Activated T-cell treated with anti-CD3 and anti-CD28 coated beads, Interleukin-2, amount 50 U/mL, for 4 hours (primary cell): ENCODE results near the gene RCAN2. TPM values are rescaled to one million over a fixed set of nuclear protein-coding genes. Genes with fewer than 3 reads are reported as not detected.
"Not testable (repeated sequence)": the region's sequence is repeated elsewhere in the genome, so short reads cannot be mapped to it uniquely, and the experiment has no call there.

Experiments used
- ATAC-seq, 2 donors: fragments of 200-7000 bp; cut with Tn5 transposase; one replicate each; pipeline ENCODE4 v1.10.0; 2021
- DNase-seq: peaks from one replicate; pipeline ENCODE4 v3.0.0-alpha.2; 2020
- H3K27me3 Mint-ChIP-seq: one replicate; pipeline ENCODE4 v1.8.0; 2021; ENCODE audit warnings: low read depth, mixed read lengths
- H3K36me3 Mint-ChIP-seq: one replicate; pipeline ENCODE4 v1.8.0; 2022; ENCODE audit warnings: mixed read lengths; ENCODE audit not compliant: insufficient read depth
- H3K4me1 Mint-ChIP-seq: one replicate; pipeline ENCODE4 v1.8.0; 2021; ENCODE audit warnings: low read depth, mixed read lengths
- H3K4me3 Mint-ChIP-seq: one replicate; pipeline ENCODE4 v1.8.0; 2021; ENCODE audit warnings: mild to moderate bottlenecking, moderate library complexity, mixed read lengths
- H3K9me3 Mint-ChIP-seq: one replicate; pipeline ENCODE4 v1.8.0; 2021; ENCODE audit warnings: mixed read lengths
- total RNA-seq, 3 donors: library from RNA; stranded (reverse); gene quantifications; one replicate each; pipeline ENCODE4 v1.2.1, GENCODE V29; 2021

The RCAN2 gene
- total RNA-seq, 3 donors from 2014 or later = 0.48 to 1.5 (median 1.1) TPM

- Mint-ChIP-seq H3K36me3 (no peaks in the 10 kb centered on the region), H3K9me3 (no peaks in the 10 kb centered on the region)
- no peak for ATAC-seq
These were observed 95.7 kb downstream of the RCAN2 start for GRCh38 chr6:46395530-46395929.

GRCh38 chr6:46393940-46394337 is 97.3 kb downstream of the RCAN2 start:
- Mint-ChIP-seq H3K4me3 (no peak overlapping the region), H3K4me1 (no peaks in the 10 kb centered on the region), H3K36me3 (no peaks in the 10 kb centered on the region), H3K9me3 (no peaks in the 10 kb centered on the region), H3K27me3 (peaks cover 5% of the 10 kb centered on the region)
- no peak for DNase-seq
- no peak for ATAC-seq

More at GRCh38 chr6:46395530-46395929, 95.7 kb downstream of the RCAN2 start:
- DNase-seq = no peak
- peaks cover 11% of the 10 kb centered on the region for H3K27me3 Mint-ChIP-seq
- H3K4me3 Mint-ChIP-seq = no peak overlapping the region
- H3K4me1 Mint-ChIP-seq = no peaks in the 10 kb centered on the region

DNA sequence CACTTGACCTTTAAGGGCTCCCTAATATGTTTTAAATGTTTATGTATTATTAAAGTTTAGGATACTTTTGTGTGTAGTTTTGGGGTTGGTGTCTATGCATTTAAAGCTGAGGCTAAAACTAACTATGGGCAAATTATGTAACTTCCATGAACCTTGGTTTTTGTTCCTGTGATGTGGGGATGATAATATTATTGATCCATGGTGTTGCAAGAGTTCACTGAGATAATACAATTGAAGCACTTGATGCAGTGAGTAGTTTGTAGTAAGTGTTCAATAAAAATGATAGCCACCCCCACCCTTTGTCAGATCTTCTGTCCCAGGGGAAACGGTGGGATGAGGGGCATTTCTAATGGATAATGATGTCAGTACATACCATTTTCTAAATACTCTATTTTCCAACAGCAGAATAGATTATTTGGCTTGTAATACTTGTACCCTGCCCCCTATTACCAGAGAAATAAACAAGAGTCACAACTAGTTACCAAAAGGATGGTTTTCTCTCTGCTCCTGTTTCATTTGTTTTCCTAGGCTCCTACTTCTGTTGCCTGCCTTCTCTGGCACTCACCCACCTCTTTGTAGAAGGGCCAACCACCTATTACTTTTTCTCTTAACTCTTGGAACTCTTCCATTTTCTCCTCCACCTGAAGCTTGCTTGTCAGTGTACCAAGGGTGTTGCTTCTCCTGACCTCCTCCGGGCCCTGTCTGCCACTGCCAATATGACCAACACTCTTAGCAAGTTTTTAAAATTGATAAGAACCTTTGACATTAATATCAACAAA is 97.9 kb downstream of the RCAN2 start:
- ATAC-seq (no peak), DNase-seq (no peak)
- H3K4me1 Mint-ChIP-seq = no peaks in the 10 kb centered on the region
- H3K4me3 Mint-ChIP-seq = no peak overlapping the region
- no peaks in the 10 kb centered on the region for H3K9me3 Mint-ChIP-seq
- no peaks in the 10 kb centered on the region for H3K36me3 Mint-ChIP-seq
- H3K27me3 Mint-ChIP-seq = peaks cover 2% of the 10 kb centered on the region

DNA sequence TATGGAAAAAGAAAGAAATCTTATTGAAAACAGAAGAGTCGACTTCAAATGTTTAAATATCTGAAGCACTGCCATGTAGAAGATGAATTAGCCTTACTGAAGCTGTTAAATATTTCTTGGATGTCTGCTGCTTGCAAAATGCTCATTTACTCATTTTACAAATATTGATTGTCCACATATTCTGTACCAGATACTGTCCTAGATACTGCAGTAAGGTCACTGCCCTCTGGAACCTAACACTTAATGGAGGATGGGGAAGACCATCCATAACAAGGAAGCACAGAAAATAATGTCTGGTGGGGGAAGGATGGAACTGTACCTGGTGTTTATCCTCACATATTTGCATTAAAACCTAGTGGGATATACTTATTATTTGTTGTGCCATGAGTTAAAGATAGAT is 99.0 kb downstream of the RCAN2 start:
- no peaks in the 10 kb centered on the region for H3K9me3 Mint-ChIP-seq
- H3K4me1 Mint-ChIP-seq = no peaks in the 10 kb centered on the region
- peaks cover 2% of the 10 kb centered on the region for H3K27me3 Mint-ChIP-seq
- ATAC-seq (no peak), DNase-seq (no peak)
- H3K36me3 Mint-ChIP-seq = no peaks in the 10 kb centered on the region
- no peak overlapping the region for H3K4me3 Mint-ChIP-seq

DNA sequence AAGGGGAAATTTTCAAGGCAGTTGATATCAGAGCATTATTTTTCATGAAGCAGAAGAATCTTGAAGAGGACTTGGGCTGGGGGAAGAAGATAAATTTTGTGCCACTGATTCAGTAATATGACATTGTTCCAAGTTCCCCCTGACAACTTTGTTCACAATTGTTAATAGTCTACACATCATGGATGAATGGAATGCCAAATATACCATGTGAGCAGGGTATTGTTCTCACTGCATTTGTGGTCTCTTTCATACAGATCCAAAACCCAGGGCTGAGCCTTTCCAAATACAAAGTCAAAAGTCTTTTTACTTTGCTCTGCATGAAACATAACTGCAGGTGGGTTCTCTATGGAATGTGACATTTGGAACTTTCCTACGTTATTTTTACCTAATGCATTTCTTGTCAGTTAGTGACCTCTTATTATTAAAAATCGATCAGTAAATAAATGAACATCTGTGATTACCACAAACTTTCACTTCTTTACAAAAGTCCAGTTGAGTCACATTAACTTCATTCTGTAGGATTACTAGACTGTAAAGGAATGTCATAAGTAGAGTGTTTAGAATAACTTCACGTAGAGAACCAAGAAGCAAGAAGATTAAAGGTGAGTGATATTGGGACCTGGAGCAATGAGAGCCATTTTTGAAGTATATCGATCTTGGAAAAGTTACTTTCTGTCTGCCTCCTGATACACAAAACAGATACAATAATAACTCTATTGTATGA is 100.9 kb downstream of the RCAN2 start:
- DNase-seq = no peak
- H3K9me3 Mint-ChIP-seq = no peaks in the 10 kb centered on the region
- no peaks in the 10 kb centered on the region for H3K36me3 Mint-ChIP-seq
- H3K27me3 Mint-ChIP-seq = no peaks in the 10 kb centered on the region
- ATAC-seq = no peak
- no peaks in the 10 kb centered on the region for H3K4me1 Mint-ChIP-seq
- no peak overlapping the region for H3K4me3 Mint-ChIP-seq

DNA sequence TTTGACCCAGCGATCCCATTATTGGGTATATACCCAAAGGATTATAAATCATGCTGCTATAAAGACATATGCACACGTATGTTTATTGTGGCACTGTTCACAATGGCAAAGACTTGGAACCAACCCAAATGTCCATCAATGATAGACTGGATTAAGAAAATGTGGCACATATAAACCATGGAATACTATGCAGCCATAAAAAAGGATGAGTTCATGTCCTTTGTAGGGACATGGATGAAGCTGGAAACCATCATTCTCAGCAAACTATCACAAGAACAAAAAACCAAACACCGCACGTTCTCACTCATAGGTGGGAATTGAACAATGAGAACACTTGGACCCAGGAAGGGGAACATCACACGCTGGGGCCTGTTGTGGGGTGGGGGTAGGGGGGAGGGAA is 103.5 kb downstream of the RCAN2 start:
- not testable (repeated sequence) for H3K36me3 Mint-ChIP-seq, H3K4me1 Mint-ChIP-seq, H3K27me3 Mint-ChIP-seq, DNase-seq, H3K9me3 Mint-ChIP-seq, ATAC-seq, H3K4me3 Mint-ChIP-seq

DNA sequence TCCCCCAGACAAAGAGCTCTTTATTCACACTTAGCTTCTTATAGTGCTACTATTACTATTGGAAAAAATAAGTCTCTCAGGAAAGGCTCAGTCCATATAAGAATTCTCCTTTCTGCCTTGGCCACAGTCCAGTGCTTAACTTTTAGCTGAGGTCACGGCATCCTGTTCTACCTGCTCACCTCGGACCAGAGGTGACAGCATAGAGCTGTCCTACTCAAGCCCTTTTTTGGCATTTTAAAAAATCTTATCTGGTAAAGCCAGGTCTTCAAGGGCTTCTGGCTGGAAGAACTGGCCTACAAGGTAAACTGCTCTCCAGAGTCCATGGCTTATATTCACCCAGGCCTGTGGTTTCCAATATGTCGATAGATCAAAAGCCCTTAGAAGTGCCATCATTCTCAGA is 109.7 kb downstream of the RCAN2 start:
- no peaks in the 10 kb centered on the region for H3K36me3 Mint-ChIP-seq
- DNase-seq (no peak), ATAC-seq (no peak)
- no peaks in the 10 kb centered on the region for H3K9me3 Mint-ChIP-seq
- peaks cover 8% of the 10 kb centered on the region for H3K27me3 Mint-ChIP-seq
- no peak overlapping the region for H3K4me3 Mint-ChIP-seq
- H3K4me1 Mint-ChIP-seq = peaks cover 2% of the 10 kb centered on the region

DNA sequence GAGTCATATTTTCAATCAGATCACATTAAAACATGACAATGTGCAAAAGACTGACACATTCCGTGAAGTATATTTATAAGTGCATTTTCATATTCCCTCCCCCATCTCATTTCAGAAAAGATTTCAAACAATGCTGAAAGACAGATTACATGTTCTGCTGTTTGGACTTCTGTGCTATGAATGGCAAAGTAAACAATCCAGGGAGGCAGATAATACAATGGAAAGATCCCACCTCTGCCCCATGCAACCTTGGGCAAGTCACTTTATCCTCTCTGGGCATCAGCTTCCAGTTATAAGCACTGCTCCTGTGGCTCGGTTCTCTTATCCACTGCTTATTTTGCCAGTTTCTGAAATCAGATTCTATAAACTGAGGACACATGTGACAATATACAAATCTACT is 110.2 kb downstream of the RCAN2 start:
- Mint-ChIP-seq H3K36me3 (no peaks in the 10 kb centered on the region), H3K9me3 (no peaks in the 10 kb centered on the region), H3K27me3 (peaks cover 8% of the 10 kb centered on the region), H3K4me1 (peaks cover 2% of the 10 kb centered on the region), H3K4me3 (no peak overlapping the region)
- ATAC-seq (no peak), DNase-seq (no peak)

DNA sequence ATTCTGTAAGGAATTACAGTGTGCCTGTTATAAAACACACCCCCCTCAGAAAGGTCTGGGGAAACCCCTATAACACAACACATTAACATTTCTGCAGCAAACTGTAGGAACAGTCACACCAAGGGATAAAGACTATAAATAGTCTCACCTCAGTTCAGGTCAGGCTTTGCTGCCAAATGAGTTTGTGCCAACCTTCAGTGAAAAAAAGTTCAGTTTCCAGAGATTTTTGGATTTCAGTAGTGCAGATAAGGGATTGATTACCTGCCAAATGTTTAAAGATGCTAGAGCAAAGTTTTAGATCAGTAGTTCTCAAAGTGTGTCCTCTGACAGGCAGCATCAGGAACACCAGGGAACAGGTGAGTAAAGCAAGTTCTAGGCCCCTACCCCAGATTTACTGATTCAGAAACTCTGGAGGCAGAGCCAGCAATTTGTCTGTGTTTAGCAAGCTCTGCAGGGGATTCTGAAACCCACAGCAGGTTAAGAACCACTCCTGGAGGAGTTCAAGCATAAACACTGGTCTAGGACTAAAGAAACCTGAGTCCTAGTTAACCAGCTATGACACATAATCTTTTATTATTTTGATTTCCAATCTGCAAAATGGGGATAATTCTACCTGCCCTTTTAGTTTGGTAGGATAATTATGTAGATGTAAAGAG is 111.0 kb downstream of the RCAN2 start:
- Mint-ChIP-seq H3K27me3 (peaks cover 8% of the 10 kb centered on the region), H3K36me3 (no peaks in the 10 kb centered on the region), H3K4me3 (no peak overlapping the region), H3K9me3 (no peaks in the 10 kb centered on the region), H3K4me1 (peaks cover 2% of the 10 kb centered on the region)
- no peak for DNase-seq
- no peak for ATAC-seq

GRCh38 chr6:46378882-46379416 is 112.3 kb downstream of the RCAN2 start:
- peaks cover 6% of the 10 kb centered on the region for H3K27me3 Mint-ChIP-seq
- H3K36me3 Mint-ChIP-seq = no peaks in the 10 kb centered on the region
- peaks cover 2% of the 10 kb centered on the region for H3K4me1 Mint-ChIP-seq
- H3K4me3 Mint-ChIP-seq = no peak overlapping the region
- DNase-seq (no peak), ATAC-seq (no peak)
- H3K9me3 Mint-ChIP-seq = no peaks in the 10 kb centered on the region

DNA sequence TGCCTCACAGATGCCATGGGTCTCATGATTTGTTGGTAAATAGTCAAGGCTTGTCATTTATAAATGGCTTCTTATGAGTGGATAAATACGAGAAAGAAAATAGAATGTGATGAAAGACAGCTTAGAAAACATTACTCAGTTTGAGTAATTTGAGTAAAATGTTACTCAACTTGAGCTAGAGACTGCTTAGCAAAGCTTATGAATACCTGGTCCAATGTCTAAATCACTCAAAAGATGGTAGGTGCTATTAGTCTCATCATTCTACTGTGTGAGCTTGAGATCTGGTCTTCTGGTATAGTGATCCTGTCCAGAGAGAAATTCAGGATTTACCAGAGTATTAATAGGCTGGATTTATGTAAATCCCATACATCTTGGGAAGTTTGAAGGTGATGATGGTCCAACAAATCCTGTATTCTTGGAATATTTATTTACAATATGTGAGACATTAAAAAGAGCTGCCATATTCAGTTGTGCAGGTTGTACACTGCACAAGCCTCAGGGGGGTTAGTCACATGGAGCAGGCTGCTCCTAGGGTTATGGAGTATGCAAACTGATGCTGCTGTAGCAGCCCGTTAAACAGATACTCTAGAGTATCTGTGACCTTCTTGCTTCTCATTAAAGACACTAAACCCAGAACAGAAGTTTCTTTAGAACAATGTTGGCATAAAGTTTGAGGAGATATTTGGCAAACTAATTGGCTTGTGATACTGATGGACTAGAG is 112.9 kb downstream of the RCAN2 start:
- H3K4me1 Mint-ChIP-seq = peaks cover 2% of the 10 kb centered on the region
- DNase-seq (no peak), ATAC-seq (no peak)
- H3K36me3 Mint-ChIP-seq = no peaks in the 10 kb centered on the region
- no peaks in the 10 kb centered on the region for H3K9me3 Mint-ChIP-seq
- H3K27me3 Mint-ChIP-seq = peaks cover 3% of the 10 kb centered on the region
- H3K4me3 Mint-ChIP-seq = no peak overlapping the region

DNA sequence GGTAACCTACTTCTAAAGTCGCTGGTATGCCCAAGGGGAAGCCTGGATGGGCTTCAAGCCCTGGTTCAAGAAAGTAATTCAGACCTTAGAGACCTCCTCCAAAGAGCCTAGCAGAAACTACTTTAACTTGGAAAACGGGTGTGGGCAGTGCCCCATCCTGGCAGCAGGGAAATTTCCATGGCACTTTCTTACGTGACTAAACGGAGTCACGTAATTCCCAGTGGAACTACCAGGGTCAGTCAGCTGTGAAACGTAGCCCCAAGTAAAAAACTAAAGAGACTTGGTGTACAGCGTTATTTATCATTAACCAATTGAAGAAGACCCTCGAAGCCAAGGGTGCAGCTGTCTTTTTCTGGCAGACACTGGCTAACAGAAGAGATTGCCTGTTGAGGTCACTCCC is 114.0 kb downstream of the RCAN2 start:
- Mint-ChIP-seq H3K9me3 (no peaks in the 10 kb centered on the region), H3K27me3 (peaks cover 3% of the 10 kb centered on the region), H3K4me3 (no peak overlapping the region), H3K4me1 (peaks cover 2% of the 10 kb centered on the region), H3K36me3 (no peaks in the 10 kb centered on the region)
- ATAC-seq = no peak
- no peak for DNase-seq

- ATAC-seq (peak in 1 of 2 donors; percentile 35), DNase-seq (no peak)
- Mint-ChIP-seq H3K9me3 (no peaks in the 10 kb centered on the region), H3K4me1 (peaks cover 2% of the 10 kb centered on the region), H3K4me3 (no peak overlapping the region), H3K36me3 (no peaks in the 10 kb centered on the region), H3K27me3 (peaks cover 3% of the 10 kb centered on the region)
These were observed 114.6 kb downstream of the RCAN2 start for GRCh38 chr6:46376562-46377061.

DNA sequence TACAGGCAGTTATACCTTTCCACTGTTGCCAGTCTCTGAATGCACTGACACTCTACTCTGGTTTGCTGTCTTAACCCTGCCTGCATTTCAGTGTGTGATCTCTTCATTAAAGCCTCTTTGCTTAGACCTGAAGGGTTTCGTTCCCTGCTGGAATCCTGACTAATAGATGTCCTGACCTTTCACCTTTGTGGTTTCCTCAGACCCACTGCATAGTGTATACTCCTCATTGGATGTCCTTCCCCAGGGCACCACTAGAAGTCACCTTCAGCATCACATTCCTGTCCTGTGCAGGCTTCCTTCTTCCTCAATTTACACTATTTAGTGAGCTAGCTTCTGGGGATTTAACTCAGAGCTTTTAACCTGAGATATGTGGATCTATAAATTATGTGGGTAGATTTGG is 120.6 kb downstream of the RCAN2 start:
- H3K27me3 Mint-ChIP-seq = peaks cover 2% of the 10 kb centered on the region
- no peaks in the 10 kb centered on the region for H3K36me3 Mint-ChIP-seq
- no peaks in the 10 kb centered on the region for H3K4me1 Mint-ChIP-seq
- H3K4me3 Mint-ChIP-seq = no peak overlapping the region
- no peak for DNase-seq
- no peak for ATAC-seq
- no peaks in the 10 kb centered on the region for H3K9me3 Mint-ChIP-seq
